NCI-H748 treated with DMSO at 0.1 percent for 48 hours (cell line): ENCODE measurements around the gene TSPOAP1.
A peak's percentile ranks its signal among the peaks of the same experiment; 100 is the strongest.
"Not testable (repeated sequence)": the region's sequence is repeated elsewhere in the genome, so short reads cannot be mapped to it uniquely, and the experiment has no call there.

ENCODE experiments used
- DNase-seq: peaks from one replicate; lab custom pipeline; 2025; lab: John Stamatoyannopoulos, UW

TSPOAP1 gene

DNA sequence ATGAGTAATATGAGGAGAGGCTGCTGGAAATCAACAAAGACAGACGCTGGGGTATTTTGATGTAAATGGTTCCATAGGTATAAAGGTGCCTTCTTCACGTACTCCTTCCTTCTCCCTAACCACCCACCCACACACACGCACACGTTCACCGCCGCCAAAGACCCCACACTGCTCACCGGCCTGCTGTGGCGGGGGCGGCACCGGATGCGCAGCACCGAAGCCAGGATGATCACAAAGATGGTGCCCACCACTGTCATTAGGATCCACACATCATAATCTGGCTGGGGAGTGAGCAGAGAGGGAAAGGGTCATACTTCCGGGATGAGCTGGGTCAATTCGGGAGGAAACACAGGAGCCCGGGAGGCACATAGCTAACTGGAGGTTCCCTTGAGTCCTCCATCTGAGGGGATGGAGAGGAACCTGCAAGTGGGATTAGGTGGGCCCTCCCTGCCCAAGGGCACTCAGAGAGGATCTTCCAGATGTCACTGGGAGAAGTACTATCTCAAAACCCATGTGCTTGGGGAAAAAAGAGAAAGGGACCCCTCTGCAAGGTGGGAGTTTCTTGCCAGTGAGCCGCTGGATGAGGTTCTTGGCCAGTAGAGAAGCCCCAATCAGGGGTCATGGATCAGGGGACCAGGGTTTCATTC lies 33.9 kb upstream of the TSPOAP1 start:
- DNase-seq, result no peak

DNA sequence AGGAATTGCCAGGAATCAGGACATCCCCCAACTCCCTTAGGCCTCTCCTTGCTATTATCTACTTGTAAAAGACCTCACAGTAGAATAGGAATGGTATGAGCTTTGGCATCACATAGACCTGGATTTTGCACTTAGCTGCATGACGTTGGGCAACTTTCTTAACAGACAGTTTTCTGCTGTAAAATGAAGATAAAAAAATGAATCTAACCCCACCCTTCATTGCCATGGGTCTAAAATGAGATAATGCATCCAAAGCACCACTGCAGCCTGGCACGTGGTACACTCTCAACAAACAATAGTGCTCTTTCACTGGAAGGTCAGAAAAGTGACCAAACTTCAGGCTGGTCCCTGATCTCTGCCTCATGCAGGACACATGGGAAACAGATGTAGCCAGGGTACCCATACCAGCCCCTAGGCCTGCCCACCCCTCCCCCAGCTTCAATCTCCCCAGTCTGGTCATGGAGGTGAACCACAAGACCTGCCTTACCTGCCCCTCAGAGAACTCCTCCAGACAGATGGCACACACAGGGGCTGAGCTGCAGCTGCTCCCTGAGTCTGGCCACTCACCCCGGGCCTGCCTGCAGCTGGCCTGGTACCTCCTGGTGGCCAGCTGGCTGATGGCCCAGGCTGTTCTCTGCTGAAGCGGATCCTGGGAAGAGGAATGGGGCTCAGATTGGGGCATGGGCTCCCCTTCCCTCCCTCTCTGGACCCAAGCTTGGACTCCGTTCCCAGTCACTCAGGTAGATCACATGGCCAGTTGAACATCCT lies 31.9 kb upstream of the TSPOAP1 start:
- DNase-seq, result no peak

- no peak for DNase-seq
Measured at GRCh38 chr17:58358408-58359172, 30.0 kb upstream of the TSPOAP1 start.

GRCh38 chr17:58357312-58358297 lies 29.0 kb upstream of the TSPOAP1 start:
- no peak for DNase-seq

DNA sequence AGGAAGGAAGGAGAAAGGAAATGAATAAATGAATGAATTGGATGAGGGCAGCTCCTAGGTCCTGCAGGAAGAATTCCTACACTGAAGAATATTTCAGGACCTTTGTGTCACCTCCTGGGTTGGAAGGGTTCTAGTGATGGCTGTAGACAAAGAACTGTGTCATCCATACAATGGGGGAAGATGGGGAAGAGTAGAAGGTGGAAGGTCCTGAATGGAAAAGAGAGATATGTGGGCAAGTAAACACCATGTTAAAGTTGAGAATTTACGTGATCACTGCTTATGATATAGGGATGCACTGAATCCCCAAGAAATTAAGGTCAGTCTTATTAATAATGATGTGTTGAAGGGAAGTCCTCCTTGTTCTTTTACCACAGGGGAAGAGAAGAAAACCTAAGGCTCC lies 27.6 kb upstream of the TSPOAP1 start:
- no peak for DNase-seq

DNA sequence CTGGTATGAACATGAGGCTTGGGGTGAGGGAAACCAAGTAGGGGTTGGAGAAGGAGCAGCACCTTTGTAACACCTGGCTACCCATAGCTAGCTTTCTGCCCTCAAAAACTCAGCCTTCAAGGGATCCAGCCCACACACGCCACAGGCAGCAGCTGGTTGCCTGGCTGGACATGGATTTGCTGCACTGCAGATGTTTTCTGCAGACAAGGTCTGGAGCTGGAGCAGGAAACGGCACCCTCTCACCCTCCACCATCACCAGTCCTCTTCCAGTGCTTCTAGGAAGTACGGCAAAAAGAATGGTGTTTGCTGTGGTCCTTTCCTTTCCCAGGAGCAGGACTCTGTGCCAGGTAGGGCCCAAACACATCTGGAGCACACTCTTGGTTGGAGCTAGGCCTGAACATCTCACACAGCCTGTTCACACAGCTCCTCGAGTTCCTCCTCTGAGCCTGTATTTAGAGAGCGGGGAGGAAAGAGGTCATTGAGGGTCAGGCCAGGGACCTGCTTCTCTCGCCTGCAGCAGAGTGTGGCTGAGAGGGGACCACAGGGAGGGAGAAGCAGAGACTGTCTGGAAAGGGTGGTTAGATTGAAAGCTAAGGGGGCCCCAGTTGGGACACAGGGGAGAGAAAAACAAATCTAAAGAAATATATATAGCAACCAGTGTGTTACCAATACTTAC lies 26.1 kb upstream of the TSPOAP1 start:
- no peak for DNase-seq

GRCh38 chr17:58353389-58353825 lies 24.8 kb upstream of the TSPOAP1 start:
- DNase-seq, result no peak

DNA sequence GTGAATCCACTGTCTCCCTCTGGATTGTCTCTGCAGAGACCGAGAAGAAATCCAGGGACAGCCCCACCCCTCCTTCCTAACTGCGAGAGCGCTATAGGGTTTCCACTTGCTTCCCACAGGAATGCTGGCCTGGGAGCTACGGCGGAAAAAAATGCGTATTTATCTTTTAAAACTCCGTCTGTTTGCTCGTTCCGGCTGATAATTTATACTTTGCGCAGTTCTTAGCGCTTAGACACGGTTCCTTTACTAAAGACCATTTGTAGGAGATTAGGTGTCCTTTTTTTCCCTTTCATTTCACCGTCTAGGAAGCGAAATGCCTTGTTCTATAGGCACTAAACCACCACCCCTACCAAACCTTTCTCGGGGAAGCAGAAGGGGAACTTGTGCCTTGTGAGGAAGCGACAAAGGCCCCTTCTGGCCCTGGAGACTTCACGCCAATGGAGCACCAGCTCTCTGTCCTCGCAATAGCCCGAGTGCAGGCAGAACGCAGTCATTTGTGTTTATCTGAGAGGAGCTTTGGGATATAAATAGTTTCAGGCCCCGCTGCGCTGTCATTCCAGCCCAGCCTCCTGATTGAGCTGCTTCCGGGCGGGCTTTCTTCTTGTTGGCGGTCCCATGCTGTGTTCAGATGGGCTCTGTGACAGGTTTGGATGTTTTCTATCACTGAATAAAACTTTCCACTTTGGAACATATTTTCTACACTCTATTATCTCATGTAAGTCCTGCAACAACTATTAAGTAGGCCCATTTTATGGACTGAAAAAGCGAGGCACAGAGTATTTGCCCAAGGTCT lies 24.2 kb upstream of the TSPOAP1 start:
- DNase-seq, result peak; percentile 20

DNA sequence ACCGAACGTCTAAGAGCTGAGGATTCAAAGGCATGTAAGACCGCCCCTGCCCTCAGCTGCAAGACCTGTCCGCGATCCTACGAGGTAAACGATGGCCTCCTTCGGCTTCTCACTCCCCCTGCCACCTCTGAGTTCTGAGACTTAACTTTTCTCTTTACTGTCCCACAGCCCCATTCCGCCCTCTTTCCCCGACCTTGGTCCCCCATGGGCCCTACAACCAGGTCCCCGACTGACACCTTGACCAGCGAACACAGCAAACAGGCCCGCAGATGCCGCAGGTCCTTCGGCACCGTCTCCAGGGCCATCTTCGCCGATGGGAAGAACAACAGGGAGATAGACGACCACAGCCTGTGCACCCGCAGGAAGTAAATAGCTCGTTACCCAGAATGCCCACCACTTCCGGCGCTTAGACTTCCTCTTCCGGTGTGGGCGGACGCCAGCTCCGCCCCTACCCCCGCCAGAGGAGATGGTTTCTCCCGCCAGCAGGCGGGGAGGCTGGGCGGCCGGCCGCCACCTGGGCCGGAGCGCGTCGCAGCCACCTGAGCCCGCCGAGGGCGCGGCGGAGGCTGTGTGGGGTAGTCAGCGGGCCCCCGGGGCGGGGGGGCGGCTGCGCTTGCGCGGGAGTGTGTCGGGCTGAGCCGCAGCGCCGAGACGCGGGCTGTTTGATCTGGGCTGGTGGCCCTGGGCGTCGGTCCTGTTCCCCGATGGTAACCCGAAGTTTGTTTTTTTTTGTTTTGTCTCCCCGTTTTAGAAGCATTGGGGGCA lies 23.4 kb upstream of the TSPOAP1 start, which contains the start of gene SUPT4H1:
Gene SUPT4H1 (minus strand): TSS at position 371 of the 765 bp plus-strand sequence. CDS start 66 bp downstream, at position 305.
- DNase-seq, result peak; percentile 95

DNA sequence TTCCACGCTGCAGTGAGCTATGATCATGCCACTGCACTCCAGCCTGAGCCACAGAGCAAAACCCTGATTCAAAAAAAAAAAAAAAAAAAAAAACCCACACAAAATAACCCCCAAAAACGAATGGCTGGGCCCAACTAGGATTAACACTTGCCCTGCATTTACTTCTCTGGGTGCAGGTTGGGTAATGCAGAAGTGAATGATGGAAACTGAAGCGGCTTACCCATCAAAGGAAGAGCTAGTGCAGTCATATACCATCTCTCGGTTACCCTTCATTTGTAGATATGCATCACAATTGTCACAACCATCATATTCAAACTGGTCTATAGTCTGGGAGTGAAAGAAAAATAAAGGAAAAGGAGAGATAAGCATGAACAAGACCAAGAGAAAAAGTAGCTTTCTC lies 22.6 kb upstream of the TSPOAP1 start:
- no peak for DNase-seq

- no peak for DNase-seq
Measured at GRCh38 chr17:58348038-58348437, 19.4 kb upstream of the TSPOAP1 start.

- no peak for DNase-seq
Measured at GRCh38 chr17:58345500-58345899, 16.9 kb upstream of the TSPOAP1 start.

GRCh38 chr17:58344791-58345157 lies 16.2 kb upstream of the TSPOAP1 start:
- no peak for DNase-seq

- no peak for DNase-seq
Measured at GRCh38 chr17:58344047-58344790, 15.6 kb upstream of the TSPOAP1 start.

DNA sequence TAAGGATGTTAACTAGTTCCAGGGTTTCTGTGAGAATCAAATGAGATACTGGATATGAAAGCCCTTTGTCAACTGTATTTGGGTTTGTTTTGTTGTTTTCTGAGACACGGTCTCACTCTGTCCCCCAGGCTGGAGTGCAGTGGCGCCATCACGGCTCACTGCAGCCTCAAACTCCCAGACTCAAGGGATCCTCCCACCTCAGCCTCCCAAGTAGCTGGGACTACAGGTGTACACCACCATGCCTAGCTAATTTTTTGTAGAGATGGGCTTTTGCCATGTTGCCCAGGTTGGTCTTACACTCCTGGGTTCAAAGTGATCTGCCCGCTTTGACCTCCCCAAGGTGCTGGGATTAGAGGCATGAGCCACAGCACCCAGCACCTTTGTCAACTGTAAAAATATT lies 14.5 kb upstream of the TSPOAP1 start:
- DNase-seq, result no peak

DNA sequence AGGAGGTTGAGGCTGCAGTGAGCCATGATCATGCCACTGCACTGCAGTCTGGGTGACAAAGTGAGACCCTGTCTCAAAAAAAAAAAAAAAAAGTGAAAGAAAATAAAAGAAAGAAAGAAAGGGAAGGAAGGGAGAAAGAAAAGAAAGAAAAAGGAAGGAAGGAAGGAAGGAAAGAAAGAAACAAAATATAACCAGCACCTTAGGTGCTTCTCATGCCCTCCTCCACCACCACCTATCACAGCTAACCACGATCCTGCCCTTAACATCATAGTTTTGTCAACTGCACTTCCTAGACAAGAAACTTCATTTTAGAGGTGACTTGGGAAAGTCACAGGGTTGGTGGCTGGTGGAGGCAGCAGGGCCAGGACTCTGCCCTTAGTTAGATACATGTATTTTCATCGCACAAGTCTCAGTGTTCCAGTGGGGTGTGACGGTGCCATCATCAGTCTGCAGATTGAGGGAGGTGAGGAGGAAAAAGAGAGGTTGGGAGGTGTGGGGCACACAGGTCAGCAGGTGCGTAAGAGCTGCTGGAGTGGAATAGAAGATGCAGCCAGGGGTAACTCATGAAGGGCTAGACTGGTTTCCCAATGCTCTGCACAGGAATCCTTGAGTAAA lies 13.4 kb upstream of the TSPOAP1 start:
- DNase-seq, result no peak

GRCh38 chr17:58341136-58341860 lies 12.7 kb upstream of the TSPOAP1 start:
- DNase-seq, result not testable (repeated sequence)
